ENCODE results near the gene RNF207.
A peak's percentile ranks its signal among the peaks of the same experiment; 100 is the strongest.

RNF207 gene

GRCh38 chr1:6256645-6257044 lies 50.7 kb downstream of the RNF207 start:
- no peak for DNase-seq (ENCODE audit: extremely low read depth, low read depth)
- no peak overlapping the region for H3K4me3 ChIP-seq (replicated peaks; ENCODE audit: low read depth, low read length)
- TF ChIP-seq, protein P1, sequence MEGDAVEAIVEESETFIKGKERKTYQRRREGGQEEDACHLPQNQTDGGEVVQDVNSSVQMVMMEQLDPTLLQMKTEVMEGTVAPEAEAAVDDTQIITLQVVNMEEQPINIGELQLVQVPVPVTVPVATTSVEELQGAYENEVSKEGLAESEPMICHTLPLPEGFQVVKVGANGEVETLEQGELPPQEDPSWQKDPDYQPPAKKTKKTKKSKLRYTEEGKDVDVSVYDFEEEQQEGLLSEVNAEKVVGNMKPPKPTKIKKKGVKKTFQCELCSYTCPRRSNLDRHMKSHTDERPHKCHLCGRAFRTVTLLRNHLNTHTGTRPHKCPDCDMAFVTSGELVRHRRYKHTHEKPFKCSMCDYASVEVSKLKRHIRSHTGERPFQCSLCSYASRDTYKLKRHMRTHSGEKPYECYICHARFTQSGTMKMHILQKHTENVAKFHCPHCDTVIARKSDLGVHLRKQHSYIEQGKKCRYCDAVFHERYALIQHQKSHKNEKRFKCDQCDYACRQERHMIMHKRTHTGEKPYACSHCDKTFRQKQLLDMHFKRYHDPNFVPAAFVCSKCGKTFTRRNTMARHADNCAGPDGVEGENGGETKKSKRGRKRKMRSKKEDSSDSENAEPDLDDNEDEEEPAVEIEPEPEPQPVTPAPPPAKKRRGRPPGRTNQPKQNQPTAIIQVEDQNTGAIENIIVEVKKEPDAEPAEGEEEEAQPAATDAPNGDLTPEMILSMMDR (IDR thresholded peaks at IDR 0.05; ENCODE audit: low read depth, low read length, missing control alignments), result no peak

DNA sequence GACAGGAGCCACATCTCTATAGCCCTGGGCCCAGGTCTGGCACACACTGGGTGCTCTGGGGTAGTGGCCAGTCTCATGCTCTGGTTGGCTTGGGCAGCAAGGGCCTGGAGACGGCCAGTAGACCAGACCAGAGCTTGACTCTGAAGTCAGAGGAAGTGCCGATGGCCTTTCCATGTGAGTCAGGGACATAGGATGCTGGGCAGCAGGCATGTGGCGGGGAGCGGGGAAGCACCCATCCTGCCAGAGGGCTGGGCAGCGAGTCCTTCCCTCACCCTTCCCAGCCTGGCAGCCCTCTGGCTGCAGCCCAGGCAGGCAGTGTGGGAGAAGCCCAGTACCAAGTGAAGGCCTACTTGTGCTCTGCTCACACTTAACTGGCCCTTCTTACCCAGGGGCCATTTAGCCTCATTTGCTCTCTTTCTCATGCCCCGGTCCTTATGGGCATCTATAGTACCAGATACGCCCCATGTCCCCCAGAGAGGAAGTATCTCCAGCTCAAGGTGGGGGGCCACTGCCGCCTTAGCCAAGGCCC lies 51.7 kb downstream of the RNF207 start:
- DNase-seq (ENCODE audit: extremely low read depth, low read depth), result no peak
- no peak overlapping the region for H3K4me3 ChIP-seq (replicated peaks; ENCODE audit: low read depth, low read length)
- TF ChIP-seq, protein P1 (IDR thresholded peaks at IDR 0.05; ENCODE audit: low read depth, low read length, missing control alignments), result no peak

DNA sequence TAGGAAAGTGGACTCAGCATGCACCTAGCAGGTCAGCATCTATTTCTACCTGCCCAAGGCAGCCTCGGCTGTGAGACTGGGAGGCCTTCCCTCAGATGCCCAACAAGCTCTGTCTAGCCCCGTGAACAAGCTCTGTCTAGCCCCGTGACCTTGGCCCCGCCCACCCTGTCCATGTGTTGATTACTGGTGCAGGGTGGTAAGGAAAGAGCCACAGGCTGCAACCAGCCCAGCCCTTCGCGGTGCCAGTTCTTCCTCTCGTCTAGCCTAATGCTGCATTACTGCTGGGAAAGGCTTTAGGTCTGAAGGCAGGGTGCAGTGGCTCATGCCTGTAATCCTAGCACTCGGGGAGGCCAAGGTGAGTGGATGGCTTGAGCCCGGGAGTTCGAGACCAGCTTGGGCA lies 52.8 kb downstream of the RNF207 start:
- no peak for DNase-seq (ENCODE audit: extremely low read depth, low read depth)
- TF ChIP-seq, protein P1 (IDR thresholded peaks at IDR 0.05; ENCODE audit: low read depth, low read length, missing control alignments), result no peak
- no peak overlapping the region for H3K4me3 ChIP-seq (replicated peaks; ENCODE audit: low read depth, low read length)

- peak overlapping the region; percentile 58 for H3K4me3 ChIP-seq (replicated peaks; ENCODE audit: low read depth, low read length)
- TF ChIP-seq, protein P1 (IDR thresholded peaks at IDR 0.05; ENCODE audit: low read depth, low read length, missing control alignments), result no peak
- DNase-seq (ENCODE audit: extremely low read depth, low read depth), result no peak
These were observed 53.8 kb downstream of the RNF207 start for GRCh38 chr1:6259491-6260362.

GRCh38 chr1:6260433-6260934 lies 54.6 kb downstream of the RNF207 start:
- H3K4me3 ChIP-seq (replicated peaks; ENCODE audit: low read depth, low read length), result peak overlapping the region; percentile 58
- TF ChIP-seq, protein P1 (IDR thresholded peaks at IDR 0.05; ENCODE audit: low read depth, low read length, missing control alignments), result no peak
- no peak for DNase-seq (ENCODE audit: extremely low read depth, low read depth)

GRCh38 chr1:6260961-6261614 lies 55.2 kb downstream of the RNF207 start, which contains the start of gene GPR153:
Gene GPR153 (minus strand): TSS chr1:6261098. CDS start chr1:6254905, 6,193 bp downstream.
- peak within 1 kb of the TSS; percentile 58 for H3K4me3 ChIP-seq (replicated peaks; ENCODE audit: low read depth, low read length)
- TF ChIP-seq, protein P1 (IDR thresholded peaks at IDR 0.05; ENCODE audit: low read depth, low read length, missing control alignments), result no peak
- no peak for DNase-seq (ENCODE audit: extremely low read depth, low read depth)

Data from HFF-Myc (cell line).